Measurements from ENCODE around the gene ACTL7B. TPM values are rescaled to one million over a fixed set of nuclear protein-coding genes. Genes with fewer than 3 reads are reported as not detected.

Gene ACTL7B
- total RNA-seq = 0.07 TPM in 1 of 2 replicates, not detected in the other

GRCh38 chr9:108855888-108856287 is at the start of gene ACTL7B:
Gene ACTL7B, minus strand, starts transcription at chr9:108855986. Its CDS starts 56 bp downstream, at chr9:108855930.

GRCh38 chr9:108861997-108862396 is 6.2 kb upstream of the ACTL7B start, which contains the start of gene ACTL7A:
Gene ACTL7A, plus strand, starts transcription at chr9:108862266. Its CDS starts 57 bp downstream, at chr9:108862323.

Other genes with a start within 250 kb of the ACTL7B start
- gene ACTL7A, start 6.3 kb upstream of the ACTL7B start, total RNA-seq = not detected in 2 replicates
- 55.0 and 64.6 TPM in 2 replicates for gene ELP1, start 78.1 kb upstream of the ACTL7B start, total RNA-seq
- gene ABITRAM, start 78.4 kb upstream of the ACTL7B start, total RNA-seq = 10.9 and 15.5 TPM in 2 replicates
- 6.8 and 35.2 TPM in 2 replicates for gene CTNNAL1, start 157.5 kb upstream of the ACTL7B start, total RNA-seq